GM10266 (cell line): ENCODE measurements around the gene ADGRG6.
"Not testable (repeated sequence)": the region's sequence is repeated elsewhere in the genome, so short reads cannot be mapped to it uniquely, and the experiment has no call there.

Experiments
- DNase-seq: peaks from one replicate; pipeline ENCODE4 v3.0.0; 2012; ENCODE audit errors: extremely low spot score
- TF ChIP-seq, protein P1 (sequence below): IDR thresholded peaks from 2 replicates; pipeline ENCODE4 v1.5.1; 2012; ENCODE audit warnings: mild to moderate bottlenecking, low read depth; ENCODE audit not compliant: control insufficient read depth, insufficient read depth; ENCODE audit errors: missing control alignments

ADGRG6 gene

DNA sequence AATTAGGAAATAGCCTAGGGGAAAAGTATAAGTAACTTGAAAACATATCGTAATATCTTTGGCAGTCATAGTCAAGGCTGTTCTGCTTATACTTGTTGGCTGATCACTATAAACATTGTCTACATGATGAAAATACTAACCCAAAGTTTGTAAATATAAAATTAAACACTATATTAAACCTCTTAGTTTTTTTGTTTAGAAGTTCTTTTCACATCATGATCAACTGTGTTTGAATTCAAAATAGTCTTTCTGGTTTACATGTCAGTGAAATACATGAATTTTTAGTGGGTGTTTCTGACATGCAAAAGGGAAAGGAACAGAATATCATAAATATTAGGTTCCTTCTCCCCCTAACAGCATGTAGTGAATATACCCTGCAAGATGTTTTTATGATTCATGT is 43.5 kb downstream of the ADGRG6 start:
- no peak for DNase-seq
- TF ChIP-seq, protein P1, sequence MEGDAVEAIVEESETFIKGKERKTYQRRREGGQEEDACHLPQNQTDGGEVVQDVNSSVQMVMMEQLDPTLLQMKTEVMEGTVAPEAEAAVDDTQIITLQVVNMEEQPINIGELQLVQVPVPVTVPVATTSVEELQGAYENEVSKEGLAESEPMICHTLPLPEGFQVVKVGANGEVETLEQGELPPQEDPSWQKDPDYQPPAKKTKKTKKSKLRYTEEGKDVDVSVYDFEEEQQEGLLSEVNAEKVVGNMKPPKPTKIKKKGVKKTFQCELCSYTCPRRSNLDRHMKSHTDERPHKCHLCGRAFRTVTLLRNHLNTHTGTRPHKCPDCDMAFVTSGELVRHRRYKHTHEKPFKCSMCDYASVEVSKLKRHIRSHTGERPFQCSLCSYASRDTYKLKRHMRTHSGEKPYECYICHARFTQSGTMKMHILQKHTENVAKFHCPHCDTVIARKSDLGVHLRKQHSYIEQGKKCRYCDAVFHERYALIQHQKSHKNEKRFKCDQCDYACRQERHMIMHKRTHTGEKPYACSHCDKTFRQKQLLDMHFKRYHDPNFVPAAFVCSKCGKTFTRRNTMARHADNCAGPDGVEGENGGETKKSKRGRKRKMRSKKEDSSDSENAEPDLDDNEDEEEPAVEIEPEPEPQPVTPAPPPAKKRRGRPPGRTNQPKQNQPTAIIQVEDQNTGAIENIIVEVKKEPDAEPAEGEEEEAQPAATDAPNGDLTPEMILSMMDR: no peak

DNA sequence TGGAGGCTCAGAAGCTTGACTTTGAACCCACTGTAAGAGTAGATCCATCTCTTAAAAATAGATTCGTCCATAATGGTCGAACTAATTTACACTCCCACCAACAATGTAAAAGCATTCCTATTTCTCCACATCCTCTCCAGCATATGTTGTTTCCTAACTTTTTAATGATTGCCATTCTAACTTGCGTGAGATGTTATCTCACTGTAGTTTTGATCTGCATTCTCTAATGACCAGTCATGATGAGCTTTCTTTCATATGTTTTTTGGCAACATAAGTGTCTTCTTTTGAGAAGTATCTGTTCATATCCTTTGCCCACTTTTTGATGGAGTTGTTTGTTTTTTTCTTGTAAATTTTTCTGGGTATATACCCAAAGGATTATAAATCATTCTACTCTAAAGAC is 44.4 kb downstream of the ADGRG6 start:
- not testable (repeated sequence) for DNase-seq

DNA sequence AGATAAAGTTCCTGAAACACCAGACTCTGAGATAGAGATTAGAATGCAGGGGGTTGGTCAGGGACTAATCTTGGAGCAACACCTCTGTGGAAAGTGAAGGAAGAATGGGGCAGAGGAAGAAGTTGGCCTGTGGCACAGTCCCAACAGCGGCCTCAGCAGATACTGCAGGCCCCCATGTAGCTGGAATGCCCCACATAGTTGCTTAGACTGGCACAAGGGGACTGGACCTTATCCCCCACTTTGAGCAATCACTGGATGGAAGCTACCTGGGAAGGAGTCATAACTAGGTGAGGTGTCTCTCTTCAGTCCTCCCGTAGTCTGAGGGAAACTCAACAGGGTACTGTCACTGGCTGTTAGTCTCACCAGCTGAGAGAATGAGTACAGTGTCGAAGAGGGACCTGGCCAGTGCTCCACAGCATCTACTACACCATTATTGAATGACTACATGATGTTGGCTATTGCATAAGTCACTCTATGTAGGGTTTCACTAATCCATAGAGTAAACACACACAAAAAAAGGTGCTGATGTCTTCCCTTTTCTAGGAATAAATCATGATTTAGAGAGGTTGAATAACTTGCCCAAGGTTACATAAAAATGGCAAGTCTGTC is 47.5 kb downstream of the ADGRG6 start:
- no peak for DNase-seq

DNA sequence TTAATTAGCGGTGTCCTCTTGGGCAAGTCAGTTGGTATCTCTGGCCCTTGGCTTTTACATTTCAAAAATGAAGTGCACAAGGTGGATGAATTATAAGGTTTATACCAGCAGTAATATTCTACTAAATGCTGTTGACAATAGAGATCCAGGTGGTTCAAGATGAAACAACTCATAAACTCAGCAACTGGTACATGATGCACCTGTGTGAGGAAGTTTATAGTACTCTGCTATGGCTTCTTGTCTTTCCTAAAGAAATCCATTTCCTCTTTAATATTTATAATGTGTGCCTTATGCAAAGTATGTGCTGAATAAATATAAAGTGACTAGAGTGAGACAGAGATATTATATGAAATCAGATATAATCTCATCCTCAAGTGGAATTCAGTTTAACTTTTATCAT is 48.5 kb downstream of the ADGRG6 start:
- TF ChIP-seq, protein P1: no peak
- no peak for DNase-seq

More for the DNA sequence above, 47.5 kb downstream of the ADGRG6 start:
- TF ChIP-seq, protein P1: no peak

DNA sequence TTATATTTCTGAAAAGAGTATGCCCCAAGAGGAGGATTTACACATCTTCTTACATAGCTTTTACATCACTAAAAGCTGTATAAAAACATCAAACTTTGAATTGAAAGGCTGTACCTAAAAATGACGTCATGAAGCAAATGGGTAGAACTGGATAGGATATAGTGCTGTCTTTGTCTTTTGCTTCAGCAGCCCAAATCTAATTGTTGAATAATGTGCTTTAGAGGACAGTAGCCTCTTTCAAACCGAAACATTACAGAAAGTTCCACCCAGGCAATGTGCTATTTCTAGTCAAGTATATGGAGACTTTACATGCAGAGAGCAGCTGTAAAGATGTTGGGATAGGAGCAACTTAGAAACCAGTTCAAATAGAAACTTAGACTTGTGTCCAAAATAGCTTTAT is 51.9 kb downstream of the ADGRG6 start:
- TF ChIP-seq, protein P1: no peak
- DNase-seq: no peak

DNA sequence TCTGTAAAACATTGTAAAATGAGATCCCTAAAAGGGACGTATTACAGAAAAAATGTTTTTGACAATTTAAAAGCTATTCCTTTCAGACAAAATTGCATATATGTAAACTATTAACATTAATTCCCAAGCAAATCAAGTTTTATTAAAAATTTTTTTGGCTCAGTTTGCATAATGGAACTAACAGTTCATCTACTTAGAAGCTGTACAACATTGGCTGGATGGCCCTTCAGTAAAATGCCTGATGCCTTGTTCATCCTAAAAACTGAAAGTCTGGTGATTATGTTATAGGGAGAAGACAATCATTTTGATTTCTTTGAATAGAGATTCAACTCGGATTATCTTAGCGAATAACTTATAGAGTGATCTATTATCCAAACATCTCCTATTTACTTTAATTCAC is 52.8 kb downstream of the ADGRG6 start:
- TF ChIP-seq, protein P1: no peak
- DNase-seq: no peak

DNA sequence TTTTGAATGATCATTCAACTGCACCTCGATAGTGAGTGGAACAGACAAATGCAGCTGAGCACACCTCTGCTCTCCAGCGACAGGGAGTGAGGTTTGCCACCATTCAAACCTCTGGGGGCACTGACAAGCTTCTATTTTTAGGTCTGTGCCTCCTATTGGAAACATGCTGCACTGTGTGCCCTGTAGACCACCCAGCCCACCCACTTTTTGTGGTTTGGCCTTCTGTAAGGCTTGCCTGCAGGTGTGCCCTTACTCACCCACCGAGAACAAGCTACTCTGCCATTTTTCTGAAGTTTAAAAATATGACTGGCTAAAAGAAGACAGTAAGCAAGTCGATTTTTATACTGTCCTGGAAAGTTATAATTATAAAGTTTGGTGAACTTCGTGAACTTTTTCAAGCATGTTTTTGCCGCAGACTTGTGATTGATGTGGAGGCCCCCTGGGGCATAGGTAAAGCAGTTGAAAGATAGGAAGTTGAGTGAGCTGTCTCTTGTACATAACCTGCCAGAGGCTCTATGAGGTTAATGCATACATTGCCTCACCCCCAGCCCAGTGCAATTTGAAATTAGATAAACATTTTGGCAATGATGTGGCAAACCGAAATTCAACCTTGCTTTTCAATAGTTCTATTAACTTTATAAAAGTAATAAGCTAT is 53.8 kb downstream of the ADGRG6 start:
- DNase-seq: no peak
- TF ChIP-seq, protein P1: no peak
